Measurements from ENCODE around the gene ERN2.
"Not testable (repeated sequence)": the region's sequence is repeated elsewhere in the genome, so short reads cannot be mapped to it uniquely, and the experiment has no call there.

Gene ERN2

DNA sequence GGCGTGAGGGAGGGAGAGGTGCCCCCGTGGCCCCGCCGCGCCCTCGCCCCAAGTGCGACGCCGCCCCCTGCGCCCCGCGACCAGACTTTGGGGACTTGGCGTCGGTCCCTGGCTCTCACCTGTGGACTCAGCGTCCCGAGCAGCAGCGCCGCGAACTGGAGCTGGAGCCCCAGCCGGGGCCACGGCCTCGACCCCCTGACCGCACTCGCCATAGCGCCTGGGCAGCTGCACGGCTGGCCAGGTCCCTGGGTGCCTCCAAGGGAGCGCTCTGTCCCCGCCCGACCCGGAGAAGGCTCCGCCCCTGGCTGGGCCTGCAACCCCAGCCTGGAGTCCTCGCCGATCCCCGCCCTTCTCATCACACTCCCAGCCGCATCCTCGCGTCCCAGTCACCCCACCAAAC, at the start of gene ERN2:
TSS of gene ERN2 (minus strand) at position 247 of the 400 bp plus-strand sequence. CDS start at position 212, 35 bp downstream.
- DNase-seq: no peak

GRCh38 chr16:23757937-23758619, 45.1 kb upstream of the ERN2 start:
- DNase-seq: no peak

- DNase-seq: no peak
These were observed 44.1 kb upstream of the ERN2 start for GRCh38 chr16:23757116-23757515.

DNA sequence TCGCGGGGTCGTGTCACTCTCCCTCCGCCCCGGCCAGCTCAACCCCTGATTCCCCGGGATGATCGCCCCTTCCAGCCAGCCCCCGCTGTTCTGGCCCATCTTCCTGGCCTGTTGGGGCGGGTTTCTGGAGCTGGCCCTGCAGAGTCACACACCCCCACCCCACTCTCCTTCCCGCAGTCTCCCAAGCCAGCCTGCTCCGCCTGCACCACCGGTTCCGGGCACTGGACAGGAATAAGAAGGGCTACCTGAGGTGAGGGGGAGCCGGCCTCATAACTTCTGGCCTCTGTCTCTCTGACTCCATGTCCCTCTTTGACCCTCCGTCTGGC, 42.4 kb upstream of the ERN2 start:
- DNase-seq: no peak

- DNase-seq: no peak
These were observed 41.8 kb upstream of the ERN2 start, which contains the start of gene CHP2 for GRCh38 chr16:23754594-23755483. Gene CHP2 (plus strand): TSS chr16:23755026. CDS start chr16:23755050, 24 bp downstream.

GRCh38 chr16:23753908-23754593, 41.0 kb upstream of the ERN2 start:
- DNase-seq: no peak

DNA sequence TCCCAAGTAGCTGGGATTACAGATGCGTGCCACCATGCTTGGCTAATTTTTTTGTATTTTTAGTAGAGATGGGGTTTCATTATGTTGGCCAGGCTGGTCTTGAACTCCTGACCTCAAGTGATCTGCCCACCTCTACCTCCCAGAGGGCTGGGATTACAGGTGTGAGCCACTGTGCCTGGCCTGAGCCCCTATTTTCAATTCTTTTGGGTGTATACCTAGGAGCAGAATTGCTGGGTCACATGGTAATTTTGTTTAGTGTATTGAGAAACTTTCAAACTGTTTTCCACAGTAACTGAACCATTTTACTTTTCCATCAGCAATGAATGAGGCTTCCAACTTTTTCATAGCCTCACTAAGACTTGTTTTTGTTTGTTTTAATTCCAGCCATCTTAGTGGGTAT, 38.0 kb upstream of the ERN2 start:
- DNase-seq: not testable (repeated sequence)

- DNase-seq: no peak
These were observed 35.6 kb upstream of the ERN2 start for GRCh38 chr16:23748630-23749029.

DNA sequence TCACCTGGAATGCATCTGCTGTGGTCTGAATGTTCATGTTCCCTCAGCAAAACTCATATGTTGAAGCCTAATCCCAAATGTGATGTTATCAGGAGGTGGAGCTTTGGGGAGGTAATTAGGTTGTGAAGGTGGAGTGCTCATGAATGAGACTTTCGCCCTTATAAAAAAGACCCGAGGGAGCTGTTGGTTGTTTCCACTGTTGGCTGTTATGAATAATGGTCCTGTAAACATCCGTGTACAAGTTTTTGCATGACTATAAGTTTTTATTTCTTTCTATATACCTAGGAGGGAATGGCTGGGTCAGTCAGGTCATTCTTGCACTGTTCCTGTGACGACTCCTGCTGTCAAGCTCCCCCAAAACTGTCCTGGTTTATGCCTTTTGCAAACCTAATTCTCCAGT, 32.2 kb upstream of the ERN2 start:
- no peak for DNase-seq

DNA sequence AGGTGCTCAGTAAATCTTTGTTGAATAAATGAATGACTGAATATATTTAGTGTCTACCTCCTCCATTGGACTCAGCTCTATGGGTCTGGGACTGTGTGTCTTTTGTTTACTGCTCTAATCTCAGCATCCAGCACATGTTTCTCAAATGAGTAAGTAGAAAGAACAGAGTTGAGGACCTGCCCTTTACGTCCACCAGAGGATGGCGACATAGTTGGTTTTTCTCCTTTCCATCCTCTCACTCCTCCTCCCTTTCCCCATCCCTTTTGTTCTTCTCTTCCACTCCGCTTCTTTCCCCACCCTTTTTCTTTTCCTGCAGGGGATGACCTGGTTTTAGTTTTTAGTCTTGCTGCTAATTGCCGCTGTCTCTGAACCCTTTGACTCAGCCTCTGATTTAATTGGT, 29.7 kb upstream of the ERN2 start:
- no peak for DNase-seq

DNA sequence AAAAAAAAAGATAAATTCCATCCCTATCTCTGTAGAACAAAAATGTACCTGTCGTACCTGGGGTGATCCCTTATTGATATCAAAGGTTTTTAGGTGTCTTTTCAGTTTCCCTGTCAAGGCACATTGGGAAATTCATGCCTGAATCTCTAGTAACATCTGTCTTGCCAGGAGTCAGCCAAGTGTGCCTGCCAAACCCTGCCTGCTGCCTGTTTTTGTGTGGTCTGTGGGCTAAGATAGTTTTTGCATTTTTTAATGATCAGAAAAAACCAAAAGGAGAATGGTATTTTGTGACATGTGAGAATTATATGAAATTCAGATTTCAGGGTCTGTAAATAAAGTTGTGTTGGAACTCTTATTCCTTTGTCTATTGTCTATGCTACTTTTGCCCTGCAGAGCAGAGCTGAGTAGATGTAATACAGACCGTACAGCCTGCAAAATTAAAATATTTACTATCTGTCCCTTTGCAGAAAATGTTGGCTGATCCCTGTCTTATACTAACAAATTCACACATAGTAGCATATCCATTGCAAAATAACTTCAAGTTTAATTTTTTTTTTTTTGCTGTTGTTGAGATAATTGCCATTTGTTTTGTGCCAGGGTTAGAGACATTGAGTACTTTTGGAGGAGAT, 28.8 kb upstream of the ERN2 start:
- no peak for DNase-seq

GRCh38 chr16:23739516-23739915, 26.5 kb upstream of the ERN2 start:
- DNase-seq: no peak

GRCh38 chr16:23737423-23738028, 24.5 kb upstream of the ERN2 start:
- DNase-seq: not testable (repeated sequence)

DNA sequence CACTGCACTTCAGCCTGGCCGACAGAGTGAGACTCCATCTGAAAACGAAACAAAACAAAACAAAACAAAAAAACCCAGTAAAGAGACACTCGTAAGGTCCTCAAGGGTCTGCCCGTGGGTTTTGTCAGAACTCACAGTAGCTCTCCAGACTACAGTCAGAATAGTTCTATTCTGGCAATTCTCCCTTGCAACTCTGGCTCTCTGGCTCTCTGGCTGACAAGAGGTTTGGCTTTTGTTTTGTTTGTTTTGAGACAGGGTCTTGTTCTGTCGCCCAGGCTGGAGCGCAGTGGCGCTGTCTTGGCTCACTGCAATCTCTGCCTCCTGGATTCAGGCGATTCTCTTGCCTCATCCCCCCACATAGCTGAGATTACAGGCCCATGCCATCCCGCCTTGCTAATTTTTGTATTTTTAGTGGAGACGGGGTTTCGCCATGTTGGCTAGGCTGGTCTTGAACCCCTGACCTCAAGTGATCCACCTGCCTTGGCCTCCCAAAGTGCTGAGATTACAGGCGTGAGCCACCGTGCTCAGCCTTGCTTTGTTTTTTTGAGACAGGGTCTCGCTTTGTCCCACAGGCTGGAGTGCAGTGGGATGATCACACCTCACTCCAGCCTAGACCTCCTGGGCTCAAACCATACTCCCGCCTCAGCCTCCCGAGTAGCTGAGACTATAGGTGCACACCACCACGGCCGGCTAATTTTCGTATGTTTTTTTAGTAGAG, 21.3 kb upstream of the ERN2 start:
- no peak for DNase-seq

DNA sequence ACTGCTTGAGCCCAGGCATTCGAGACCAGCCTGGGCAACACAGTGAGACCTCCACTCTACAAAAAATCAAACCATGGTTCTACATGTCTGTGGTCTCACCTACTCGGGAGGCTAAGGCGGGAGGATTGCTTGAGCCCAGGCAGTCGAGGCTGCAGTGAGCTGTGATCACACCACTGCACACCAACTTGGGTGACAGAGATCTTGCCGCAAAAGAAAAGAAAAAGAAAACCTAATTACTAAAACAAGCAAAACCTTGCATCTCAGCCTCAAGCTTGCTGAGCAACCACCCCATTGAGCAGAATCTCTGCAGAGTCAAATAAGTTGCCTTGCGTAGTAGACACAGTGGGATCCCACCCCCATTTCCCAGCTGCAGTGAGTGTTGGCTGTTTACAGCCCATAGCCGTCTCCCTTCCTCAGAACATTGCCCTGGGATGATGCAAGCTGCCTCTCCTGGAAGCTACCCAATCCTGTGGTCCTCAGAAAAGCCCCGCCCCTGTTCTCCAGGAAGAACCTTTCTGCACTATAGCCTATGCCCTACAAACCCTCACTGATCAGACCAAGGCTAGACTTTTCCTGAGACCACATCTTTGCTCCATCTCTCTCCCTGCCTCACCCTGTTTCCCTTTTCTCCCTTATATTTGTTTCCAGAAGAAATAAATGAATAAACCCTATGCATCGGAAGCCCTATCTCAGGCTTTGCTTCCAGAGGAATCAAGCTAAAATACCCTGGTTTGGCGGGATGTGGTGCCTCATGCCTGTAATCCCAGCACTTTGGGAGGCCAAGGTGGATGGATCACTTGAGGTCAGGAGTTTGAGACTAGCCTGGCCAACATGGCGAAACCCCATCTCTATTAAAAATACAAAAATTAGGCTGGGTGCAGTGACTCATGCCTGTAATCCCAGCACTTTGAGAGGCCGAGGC, 16.7 kb upstream of the ERN2 start:
- DNase-seq: no peak

- no peak for DNase-seq
These were observed 15.1 kb upstream of the ERN2 start for GRCh38 chr16:23728112-23728477.

DNA sequence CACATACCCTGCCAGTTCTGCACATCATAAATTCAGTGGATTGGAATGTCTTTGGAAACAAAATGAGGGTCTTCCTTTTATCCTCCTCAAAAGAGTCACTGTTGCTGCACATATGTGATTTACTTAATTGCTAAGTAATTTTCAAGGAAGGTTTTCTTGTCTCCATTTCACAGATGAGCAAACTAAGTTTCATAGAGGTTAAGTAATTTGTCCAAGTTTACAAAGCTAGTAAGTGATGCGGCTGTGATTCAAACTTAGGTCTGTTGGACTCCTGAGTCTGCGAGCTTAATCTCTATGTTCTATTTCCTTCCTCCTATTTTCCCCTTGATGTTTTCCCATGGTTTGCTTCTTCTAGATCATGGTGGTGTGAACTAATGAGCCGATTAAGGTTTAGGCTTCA, 13.7 kb upstream of the ERN2 start:
- no peak for DNase-seq

- DNase-seq: no peak
These were observed 11.7 kb upstream of the ERN2 start for GRCh38 chr16:23724785-23725131.

DNA sequence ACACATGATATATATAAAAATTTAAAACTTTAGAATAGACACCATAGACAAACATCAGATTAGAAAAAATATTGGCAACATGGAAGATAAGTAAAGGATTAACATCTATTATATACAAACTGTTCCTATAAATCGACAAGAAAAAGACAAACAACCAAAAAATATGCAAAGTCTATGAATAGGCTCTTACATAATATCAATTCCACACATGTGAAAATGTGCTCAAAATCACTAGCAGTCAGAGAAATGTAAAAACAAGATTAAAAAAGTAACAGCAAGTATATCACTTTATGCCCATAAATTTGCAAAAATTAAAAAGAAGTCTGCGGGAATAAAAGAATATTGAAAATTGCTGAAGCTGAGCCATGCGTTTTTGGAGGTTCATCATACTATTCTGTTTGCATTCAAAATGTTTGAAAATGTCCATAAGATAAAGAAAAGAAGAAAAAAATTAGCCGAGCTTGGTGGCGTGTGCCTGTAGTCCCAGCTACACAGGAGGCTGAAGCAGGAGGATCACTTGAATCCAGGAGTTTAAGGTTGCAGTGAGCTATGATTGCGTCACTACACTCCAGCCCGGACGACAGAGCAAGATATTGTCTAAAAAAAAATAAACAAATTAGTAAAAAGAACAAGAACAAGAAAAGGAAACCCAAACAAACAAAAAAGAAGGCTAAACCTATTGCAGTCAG, 11.2 kb upstream of the ERN2 start:
- no peak for DNase-seq

GRCh38 chr16:23722613-23723240, 9.7 kb upstream of the ERN2 start:
- DNase-seq: not testable (repeated sequence)
